Prostate gland (tissue), 2 donors: Measurements from ENCODE around the gene MSL1.

ENCODE experiments used
- POLR2A ChIP-seq: fragments of 450-650 bp; IDR thresholded peaks from one replicate; pipeline ENCODE4 v1.6.1; 2016; ENCODE audit warnings: antibody characterized with exemption, mild to moderate bottlenecking
- TF ChIP-seq, protein P1 (sequence below), 4 experiments: fragments of 200-600 bp in 2 of 4; fragments of 450-650 bp in 2 of 4; sonication (generic) in 2 of 4; IDR thresholded peaks; 1 replicate in 3 of 4; 2 replicates in 1 of 4; pipeline ENCODE4 v1.5.1; 2016 to 2019; ENCODE audit warnings: antibody characterized with exemption in 4 of 4, mild to moderate bottlenecking in 2 of 4, moderate library complexity in 2 of 4

- TF ChIP-seq, protein P1, sequence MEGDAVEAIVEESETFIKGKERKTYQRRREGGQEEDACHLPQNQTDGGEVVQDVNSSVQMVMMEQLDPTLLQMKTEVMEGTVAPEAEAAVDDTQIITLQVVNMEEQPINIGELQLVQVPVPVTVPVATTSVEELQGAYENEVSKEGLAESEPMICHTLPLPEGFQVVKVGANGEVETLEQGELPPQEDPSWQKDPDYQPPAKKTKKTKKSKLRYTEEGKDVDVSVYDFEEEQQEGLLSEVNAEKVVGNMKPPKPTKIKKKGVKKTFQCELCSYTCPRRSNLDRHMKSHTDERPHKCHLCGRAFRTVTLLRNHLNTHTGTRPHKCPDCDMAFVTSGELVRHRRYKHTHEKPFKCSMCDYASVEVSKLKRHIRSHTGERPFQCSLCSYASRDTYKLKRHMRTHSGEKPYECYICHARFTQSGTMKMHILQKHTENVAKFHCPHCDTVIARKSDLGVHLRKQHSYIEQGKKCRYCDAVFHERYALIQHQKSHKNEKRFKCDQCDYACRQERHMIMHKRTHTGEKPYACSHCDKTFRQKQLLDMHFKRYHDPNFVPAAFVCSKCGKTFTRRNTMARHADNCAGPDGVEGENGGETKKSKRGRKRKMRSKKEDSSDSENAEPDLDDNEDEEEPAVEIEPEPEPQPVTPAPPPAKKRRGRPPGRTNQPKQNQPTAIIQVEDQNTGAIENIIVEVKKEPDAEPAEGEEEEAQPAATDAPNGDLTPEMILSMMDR (IDR thresholded peaks at IDR 0.05) = no peak
- TF ChIP-seq POLR2A = no peak
Observed at GRCh38 chr17:40129498-40129897, 7.7 kb downstream of the MSL1 start.
